ENCODE data around the gene HIF1A.
"Not testable (repeated sequence)": the region's sequence is repeated elsewhere in the genome, so short reads cannot be mapped to it uniquely, and the experiment has no call there.

HIF1A gene

GRCh38 chr14:61752626-61753025 is 57.3 kb downstream of the HIF1A start:
- DNase-seq = no peak
- H3K4me3 ChIP-seq (ENCODE audit: insufficient read depth, low read depth, low read length, poor library complexity, severe bottlenecking) = no peak overlapping the region
- no peaks in the 10 kb centered on the region for H3K9me3 ChIP-seq (ENCODE audit: control insufficient read depth, low read length)
- no peaks in the 10 kb centered on the region for H3K4me1 ChIP-seq (ENCODE audit: control insufficient read depth, insufficient read depth, low read length, poor library complexity, severe bottlenecking)
- peaks cover 7% of the 10 kb centered on the region for H3K36me3 ChIP-seq (ENCODE audit: control insufficient read depth, insufficient read depth, low read length)
- no peak overlapping the region for H3K27ac ChIP-seq (ENCODE audit: insufficient read depth, low read length, poor library complexity, severe bottlenecking)
- H3K27me3 ChIP-seq (replicated peaks; ENCODE audit: control insufficient read depth, insufficient read depth, low read length, poor library complexity, severe bottlenecking) = no peaks in the 10 kb centered on the region

GRCh38 chr14:61753631-61754030 is 58.3 kb downstream of the HIF1A start:
- H3K4me3 ChIP-seq (ENCODE audit: insufficient read depth, low read depth, low read length, poor library complexity, severe bottlenecking) = no peak overlapping the region
- no peaks in the 10 kb centered on the region for H3K4me1 ChIP-seq (ENCODE audit: control insufficient read depth, insufficient read depth, low read length, poor library complexity, severe bottlenecking)
- H3K9me3 ChIP-seq (ENCODE audit: control insufficient read depth, low read length) = no peaks in the 10 kb centered on the region
- H3K36me3 ChIP-seq (ENCODE audit: control insufficient read depth, insufficient read depth, low read length) = no peaks in the 10 kb centered on the region
- H3K27ac ChIP-seq (ENCODE audit: insufficient read depth, low read length, poor library complexity, severe bottlenecking) = no peak overlapping the region
- no peak for DNase-seq
- H3K27me3 ChIP-seq (replicated peaks; ENCODE audit: control insufficient read depth, insufficient read depth, low read length, poor library complexity, severe bottlenecking) = no peaks in the 10 kb centered on the region

GRCh38 chr14:61754627-61755381 is 59.5 kb downstream of the HIF1A start:
- no peak for DNase-seq
- H3K27ac ChIP-seq (ENCODE audit: insufficient read depth, low read length, poor library complexity, severe bottlenecking) = no peak overlapping the region
- no peaks in the 10 kb centered on the region for H3K36me3 ChIP-seq (ENCODE audit: control insufficient read depth, insufficient read depth, low read length)
- no peaks in the 10 kb centered on the region for H3K9me3 ChIP-seq (ENCODE audit: control insufficient read depth, low read length)
- no peaks in the 10 kb centered on the region for H3K4me1 ChIP-seq (ENCODE audit: control insufficient read depth, insufficient read depth, low read length, poor library complexity, severe bottlenecking)
- H3K27me3 ChIP-seq (replicated peaks; ENCODE audit: control insufficient read depth, insufficient read depth, low read length, poor library complexity, severe bottlenecking) = no peaks in the 10 kb centered on the region
- H3K4me3 ChIP-seq (ENCODE audit: insufficient read depth, low read depth, low read length, poor library complexity, severe bottlenecking) = no peak overlapping the region

GRCh38 chr14:61755382-61755742 is 60.0 kb downstream of the HIF1A start:
- not testable (repeated sequence) for H3K9me3 ChIP-seq (ENCODE audit: control insufficient read depth, low read length); H3K27me3 ChIP-seq (replicated peaks; ENCODE audit: control insufficient read depth, insufficient read depth, low read length, poor library complexity, severe bottlenecking); H3K36me3 ChIP-seq (ENCODE audit: control insufficient read depth, insufficient read depth, low read length); DNase-seq; H3K27ac ChIP-seq (ENCODE audit: insufficient read depth, low read length, poor library complexity, severe bottlenecking); H3K4me3 ChIP-seq (ENCODE audit: insufficient read depth, low read depth, low read length, poor library complexity, severe bottlenecking); H3K4me1 ChIP-seq (ENCODE audit: control insufficient read depth, insufficient read depth, low read length, poor library complexity, severe bottlenecking)

- H3K4me3 ChIP-seq (ENCODE audit: insufficient read depth, low read depth, low read length, poor library complexity, severe bottlenecking) = no peak overlapping the region
- H3K27me3 ChIP-seq (replicated peaks; ENCODE audit: control insufficient read depth, insufficient read depth, low read length, poor library complexity, severe bottlenecking) = no peaks in the 10 kb centered on the region
- no peaks in the 10 kb centered on the region for H3K36me3 ChIP-seq (ENCODE audit: control insufficient read depth, insufficient read depth, low read length)
- no peak overlapping the region for H3K27ac ChIP-seq (ENCODE audit: insufficient read depth, low read length, poor library complexity, severe bottlenecking)
- DNase-seq = no peak
- no peaks in the 10 kb centered on the region for H3K9me3 ChIP-seq (ENCODE audit: control insufficient read depth, low read length)
- H3K4me1 ChIP-seq (ENCODE audit: control insufficient read depth, insufficient read depth, low read length, poor library complexity, severe bottlenecking) = no peaks in the 10 kb centered on the region
These were observed 60.8 kb downstream of the HIF1A start for GRCh38 chr14:61756135-61756534.

- Histone ChIP-seq H3K4me3 (ENCODE audit: insufficient read depth, low read depth, low read length, poor library complexity, severe bottlenecking) (no peak overlapping the region), H3K4me1 (ENCODE audit: control insufficient read depth, insufficient read depth, low read length, poor library complexity, severe bottlenecking) (peaks cover 15% of the 10 kb centered on the region), H3K36me3 (ENCODE audit: control insufficient read depth, insufficient read depth, low read length) (no peaks in the 10 kb centered on the region), H3K9me3 (ENCODE audit: control insufficient read depth, low read length) (no peaks in the 10 kb centered on the region), H3K27ac (ENCODE audit: insufficient read depth, low read length, poor library complexity, severe bottlenecking) (no peak overlapping the region), H3K27me3 (replicated peaks; ENCODE audit: control insufficient read depth, insufficient read depth, low read length, poor library complexity, severe bottlenecking) (no peaks in the 10 kb centered on the region)
- no peak for DNase-seq
These were observed 64.6 kb downstream of the HIF1A start for GRCh38 chr14:61759878-61760277.

GRCh38 chr14:61761557-61761956 is 66.2 kb downstream of the HIF1A start:
- peaks cover 15% of the 10 kb centered on the region for H3K4me1 ChIP-seq (ENCODE audit: control insufficient read depth, insufficient read depth, low read length, poor library complexity, severe bottlenecking)
- no peaks in the 10 kb centered on the region for H3K36me3 ChIP-seq (ENCODE audit: control insufficient read depth, insufficient read depth, low read length)
- H3K9me3 ChIP-seq (ENCODE audit: control insufficient read depth, low read length) = no peaks in the 10 kb centered on the region
- DNase-seq = peak in 1 of 3 donors; percentile 1
- H3K4me3 ChIP-seq (ENCODE audit: insufficient read depth, low read depth, low read length, poor library complexity, severe bottlenecking) = peak overlapping the region; percentile 52
- H3K27ac ChIP-seq (ENCODE audit: insufficient read depth, low read length, poor library complexity, severe bottlenecking) = peak overlapping the region; percentile 94
- no peaks in the 10 kb centered on the region for H3K27me3 ChIP-seq (replicated peaks; ENCODE audit: control insufficient read depth, insufficient read depth, low read length, poor library complexity, severe bottlenecking)

- Histone ChIP-seq H3K4me1 (ENCODE audit: control insufficient read depth, insufficient read depth, low read length, poor library complexity, severe bottlenecking) (peaks cover 15% of the 10 kb centered on the region), H3K4me3 (ENCODE audit: insufficient read depth, low read depth, low read length, poor library complexity, severe bottlenecking) (peak within 1 kb of the TSS; percentile 72), H3K27ac (ENCODE audit: insufficient read depth, low read length, poor library complexity, severe bottlenecking) (peak within 1 kb of the TSS; percentile 94), H3K27me3 (replicated peaks; ENCODE audit: control insufficient read depth, insufficient read depth, low read length, poor library complexity, severe bottlenecking) (no peaks in the 10 kb centered on the region), H3K36me3 (ENCODE audit: control insufficient read depth, insufficient read depth, low read length) (no peaks in the 10 kb centered on the region), H3K9me3 (ENCODE audit: control insufficient read depth, low read length) (no peaks in the 10 kb centered on the region)
- peak; percentile 94 to 95 (median 95) for DNase-seq
These were observed 66.9 kb downstream of the HIF1A start, which contains the start of gene SNAPC1 for GRCh38 chr14:61761959-61762786. Gene SNAPC1, plus strand, starts transcription at chr14:61762420. Its CDS starts 41 bp downstream, at chr14:61762461.

GRCh38 chr14:61764342-61765122 is 69.2 kb downstream of the HIF1A start:
- Histone ChIP-seq H3K27me3 (replicated peaks; ENCODE audit: control insufficient read depth, insufficient read depth, low read length, poor library complexity, severe bottlenecking) (no peaks in the 10 kb centered on the region), H3K9me3 (ENCODE audit: control insufficient read depth, low read length) (no peaks in the 10 kb centered on the region), H3K4me3 (ENCODE audit: insufficient read depth, low read depth, low read length, poor library complexity, severe bottlenecking) (no peak overlapping the region), H3K36me3 (ENCODE audit: control insufficient read depth, insufficient read depth, low read length) (no peaks in the 10 kb centered on the region), H3K27ac (ENCODE audit: insufficient read depth, low read length, poor library complexity, severe bottlenecking) (no peak overlapping the region), H3K4me1 (ENCODE audit: control insufficient read depth, insufficient read depth, low read length, poor library complexity, severe bottlenecking) (peaks cover 15% of the 10 kb centered on the region)
- no peak for DNase-seq
